Frontal cortex (tissue), 4 donors: ENCODE data around the gene ADGRD1. TPM values are rescaled to one million over a fixed set of nuclear protein-coding genes. Genes with fewer than 3 reads are reported as not detected.

Experiments used
- DNase-seq, 2 donors: peaks; one replicate each; pipeline ENCODE4 v3.0.0; 2012; ENCODE audit warnings: low spot score in 2 of 2
- FAIRE-seq: peaks from 2 replicates; lab custom pipeline; 2012; peaks lifted over from hg19 to GRCh38; lab: Jason Lieb, UNC
- total RNA-seq: library from RNA; depleted of rRNA; stranded (reverse); fragments of >200 nt; gene quantifications from one replicate; pipeline ENCODE4 v1.2.3, GENCODE V29; 2014
- donor health status: control.
- donor health status: control.
- donor health status: control.

The ADGRD1 gene
- total RNA-seq, 1 donor from 2014 or later, result 4.5 TPM

DNA sequence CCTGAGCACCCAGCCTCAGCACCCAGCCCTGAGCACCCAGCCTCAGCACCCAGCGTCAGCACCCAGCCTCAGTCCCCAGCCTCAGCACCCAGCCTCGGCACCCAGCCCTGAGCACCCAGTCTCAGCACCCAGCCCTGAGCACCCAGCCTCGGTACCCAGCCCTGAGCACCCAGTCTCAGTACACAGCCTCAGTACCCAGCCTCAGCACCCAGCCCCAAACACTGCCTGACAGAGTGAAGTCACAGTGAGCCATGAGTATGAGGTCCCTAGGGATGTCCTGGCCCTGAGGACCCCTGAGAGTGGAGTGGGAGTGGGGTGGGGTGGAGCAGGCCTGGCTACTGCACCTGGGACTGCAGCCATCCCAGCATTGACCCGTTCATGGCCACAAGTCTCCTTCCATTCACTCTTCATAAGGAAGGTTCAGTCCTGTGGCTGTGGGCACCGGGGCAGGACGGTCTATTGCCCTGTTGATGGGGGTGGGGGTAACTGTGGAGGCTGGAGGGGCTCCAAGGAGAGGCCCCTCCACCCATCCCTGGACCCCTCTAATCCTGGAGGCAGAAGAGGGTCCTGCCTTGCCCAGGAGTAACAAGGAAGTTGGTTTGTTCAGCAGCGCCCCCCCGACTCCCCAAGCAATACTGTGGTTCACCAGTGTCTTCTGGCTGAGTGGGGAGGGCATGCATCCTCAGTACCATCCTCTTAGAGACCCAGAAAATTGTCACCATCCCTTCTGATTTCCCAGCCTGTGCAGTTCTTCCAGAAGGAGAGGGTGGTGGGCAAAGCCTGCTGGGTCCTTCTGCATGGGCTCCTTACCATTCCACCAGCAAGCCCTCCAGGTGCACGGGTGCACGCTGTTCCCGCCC, 140.5 kb downstream of the ADGRD1 start:
- DNase-seq, result no peak

DNA sequence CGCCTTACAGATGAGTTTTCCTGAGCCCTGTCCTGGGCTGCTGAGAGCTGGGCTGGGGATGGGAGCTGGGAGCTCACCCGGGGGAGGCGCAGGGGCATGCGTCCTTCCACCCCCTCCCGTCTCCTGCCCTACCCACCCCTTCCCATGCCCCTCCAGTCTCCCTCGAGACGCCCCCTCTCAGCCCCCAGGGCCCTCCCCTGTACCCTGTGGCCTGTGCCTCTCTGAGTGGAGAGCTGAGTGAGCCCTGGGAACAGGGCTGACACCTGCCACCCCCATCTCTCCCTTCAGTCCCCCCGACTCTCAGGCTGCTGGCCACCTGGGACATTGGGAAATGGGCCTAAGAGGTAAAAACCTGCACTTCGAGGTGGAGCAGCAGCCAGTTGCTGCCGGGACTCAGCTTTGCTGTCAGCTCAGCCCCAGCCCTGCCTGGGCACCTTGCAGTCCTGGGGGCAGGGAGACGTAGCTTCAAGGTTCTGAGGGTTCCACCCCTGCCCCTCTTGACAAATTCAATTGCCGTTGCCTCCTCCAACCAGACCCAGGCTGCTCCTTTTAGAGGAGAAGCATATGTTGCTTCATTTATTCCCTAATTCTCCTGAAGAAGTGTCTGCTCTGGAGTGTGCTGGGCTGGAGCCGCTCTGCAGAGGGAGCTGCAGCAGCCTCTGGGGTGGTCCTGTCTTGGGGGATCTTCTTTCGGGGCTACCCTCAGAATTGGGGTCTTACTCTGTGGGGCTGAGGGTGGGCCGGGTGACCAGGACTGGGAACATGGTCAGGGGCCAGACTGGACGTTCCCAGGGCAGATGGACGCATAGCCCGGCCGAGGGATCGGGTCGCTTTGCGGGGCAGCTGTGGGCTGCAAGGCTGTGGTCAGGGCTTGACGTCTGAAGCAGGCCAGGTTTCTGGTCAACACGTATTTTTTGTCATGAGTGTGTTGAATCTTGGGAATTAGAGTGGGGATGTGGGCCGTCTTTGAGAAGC, 141.4 kb downstream of the ADGRD1 start:
- FAIRE-seq, result no peak
- DNase-seq, result no peak

More for the DNA sequence above, 140.5 kb downstream of the ADGRD1 start:
- no peak for FAIRE-seq

DNA sequence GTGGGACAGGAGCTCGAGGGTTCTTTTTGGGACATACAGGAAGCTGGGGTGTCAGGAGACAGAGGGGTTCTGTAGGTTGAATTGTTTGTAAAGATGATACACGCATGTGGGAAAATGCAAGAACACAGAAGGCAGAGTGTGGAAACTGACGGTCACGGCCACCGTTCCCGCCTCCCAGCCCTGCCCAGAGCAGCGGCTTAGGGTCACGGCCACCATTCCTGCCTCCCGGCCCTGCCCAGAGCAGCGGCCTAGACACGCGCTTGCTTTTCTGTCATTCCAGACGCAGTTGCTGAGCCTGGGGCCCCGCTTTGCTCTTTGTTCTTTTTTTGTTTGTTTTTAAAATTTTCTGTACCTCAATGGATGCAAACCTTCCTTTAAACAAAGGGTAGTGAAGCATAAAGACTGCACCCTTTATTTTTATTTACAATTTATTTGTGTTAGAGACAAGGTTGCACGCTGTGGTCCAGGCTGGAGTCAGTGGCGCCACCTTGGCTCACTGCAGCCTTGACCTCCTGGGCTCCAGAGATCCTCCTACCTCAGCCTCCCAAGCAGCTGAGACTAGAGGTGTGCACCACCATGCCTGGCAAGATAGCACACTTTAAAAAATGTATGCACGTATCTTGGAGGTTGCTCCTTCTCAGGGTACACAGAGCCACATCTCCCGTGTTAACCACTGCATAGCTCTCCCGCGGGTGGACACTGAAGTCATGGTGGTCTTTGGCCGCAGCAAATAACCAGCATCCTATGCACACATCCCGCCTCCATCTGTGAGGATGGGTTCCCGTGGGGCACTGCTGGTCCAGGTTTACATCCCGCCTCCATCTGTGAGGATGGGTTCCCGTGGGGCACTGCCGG, 142.3 kb downstream of the ADGRD1 start:
- DNase-seq (no peak), FAIRE-seq (no peak)

- DNase-seq (no peak), FAIRE-seq (no peak)
Observed at GRCh38 chr12:131096681-131097181, 143.0 kb downstream of the ADGRD1 start.

- FAIRE-seq (no peak), DNase-seq (peak in 1 of 2 donors; percentile 39)
Observed at GRCh38 chr12:131097202-131098177, 143.8 kb downstream of the ADGRD1 start.

GRCh38 chr12:131098178-131098981, 144.7 kb downstream of the ADGRD1 start:
- no peak for FAIRE-seq

GRCh38 chr12:131100031-131100674, 146.4 kb downstream of the ADGRD1 start:
- FAIRE-seq (no peak), DNase-seq (no peak)

More at GRCh38 chr12:131098178-131098981, 144.7 kb downstream of the ADGRD1 start:
- DNase-seq, result no peak

DNA sequence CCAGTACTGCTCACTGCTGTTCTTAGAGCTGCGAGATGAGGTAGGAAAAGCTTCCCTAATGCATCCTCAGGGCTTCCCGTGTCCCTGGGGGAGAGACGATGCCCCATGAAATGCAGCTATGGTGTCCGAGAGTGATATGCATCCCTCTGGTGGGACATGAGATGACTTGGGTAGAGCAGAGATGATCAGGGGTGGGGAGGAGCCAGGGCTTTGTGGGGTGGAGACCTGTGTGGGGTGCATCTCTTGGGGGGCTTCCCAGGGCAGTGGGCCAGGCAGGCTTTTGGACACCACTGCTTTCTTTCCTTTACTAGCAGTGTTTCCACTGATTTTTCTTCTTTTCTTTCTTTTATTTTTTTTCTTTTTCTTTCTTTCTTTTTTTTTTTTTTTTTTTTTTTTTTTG, 147.3 kb downstream of the ADGRD1 start:
- FAIRE-seq (no peak), DNase-seq (no peak)

GRCh38 chr12:131101703-131102492, 148.2 kb downstream of the ADGRD1 start:
- DNase-seq (no peak), FAIRE-seq (no peak)

DNA sequence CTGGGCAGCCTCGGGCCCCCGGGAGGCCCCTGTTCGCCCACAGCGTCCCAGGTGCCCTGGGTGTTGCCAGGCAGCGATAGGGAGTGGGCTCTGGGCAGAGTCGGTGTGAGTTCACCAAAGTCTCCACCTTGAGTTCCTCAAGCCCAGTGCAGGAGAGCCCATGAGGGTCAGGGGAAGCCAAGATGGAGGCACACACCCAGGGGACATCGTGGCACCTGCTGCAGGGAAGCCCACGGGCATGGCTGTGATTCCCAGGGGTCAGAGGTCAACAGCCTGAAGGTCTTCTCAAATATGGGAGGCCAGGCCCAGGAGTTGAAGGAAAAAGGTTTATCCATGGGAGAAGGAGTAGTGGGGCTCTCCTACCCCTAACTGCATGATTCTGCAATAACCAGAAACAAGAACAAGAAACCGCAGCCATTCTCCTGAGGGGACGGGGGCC, 148.8 kb downstream of the ADGRD1 start:
- FAIRE-seq (no peak), DNase-seq (no peak)

DNA sequence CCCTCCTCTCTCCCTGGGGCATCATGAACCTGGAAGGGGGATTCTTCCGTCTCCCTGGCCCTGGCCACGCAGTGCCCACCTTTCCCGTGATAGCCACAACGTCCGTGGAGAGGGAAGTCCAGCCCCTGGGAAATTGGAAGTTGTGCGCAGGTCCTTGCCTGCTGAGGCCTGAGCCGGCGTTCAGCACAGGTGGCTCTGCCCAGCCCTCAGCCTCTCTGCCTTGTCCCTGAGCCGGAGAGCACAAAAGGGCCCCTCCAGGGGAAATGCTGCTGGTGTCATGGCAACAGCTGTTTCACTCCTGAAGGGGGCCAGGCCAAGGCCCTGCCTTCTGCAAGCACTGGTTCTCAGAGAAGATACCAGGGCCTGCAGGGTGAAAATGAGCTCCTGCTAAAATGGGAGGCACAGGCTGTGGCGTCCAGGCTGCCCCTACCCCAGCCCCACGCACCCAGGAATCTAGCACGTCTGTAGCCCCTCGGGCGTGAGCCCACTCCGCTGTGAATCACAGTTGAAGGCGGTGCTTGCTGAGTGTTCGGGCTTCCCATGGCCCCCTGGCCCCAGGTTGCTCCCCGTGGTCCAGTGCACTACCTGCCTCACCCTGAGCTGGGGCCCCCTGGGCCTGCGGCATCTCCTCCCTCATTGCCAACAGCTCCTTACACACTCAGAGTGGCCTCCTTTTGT, 149.4 kb downstream of the ADGRD1 start:
- no peak for DNase-seq

DNA sequence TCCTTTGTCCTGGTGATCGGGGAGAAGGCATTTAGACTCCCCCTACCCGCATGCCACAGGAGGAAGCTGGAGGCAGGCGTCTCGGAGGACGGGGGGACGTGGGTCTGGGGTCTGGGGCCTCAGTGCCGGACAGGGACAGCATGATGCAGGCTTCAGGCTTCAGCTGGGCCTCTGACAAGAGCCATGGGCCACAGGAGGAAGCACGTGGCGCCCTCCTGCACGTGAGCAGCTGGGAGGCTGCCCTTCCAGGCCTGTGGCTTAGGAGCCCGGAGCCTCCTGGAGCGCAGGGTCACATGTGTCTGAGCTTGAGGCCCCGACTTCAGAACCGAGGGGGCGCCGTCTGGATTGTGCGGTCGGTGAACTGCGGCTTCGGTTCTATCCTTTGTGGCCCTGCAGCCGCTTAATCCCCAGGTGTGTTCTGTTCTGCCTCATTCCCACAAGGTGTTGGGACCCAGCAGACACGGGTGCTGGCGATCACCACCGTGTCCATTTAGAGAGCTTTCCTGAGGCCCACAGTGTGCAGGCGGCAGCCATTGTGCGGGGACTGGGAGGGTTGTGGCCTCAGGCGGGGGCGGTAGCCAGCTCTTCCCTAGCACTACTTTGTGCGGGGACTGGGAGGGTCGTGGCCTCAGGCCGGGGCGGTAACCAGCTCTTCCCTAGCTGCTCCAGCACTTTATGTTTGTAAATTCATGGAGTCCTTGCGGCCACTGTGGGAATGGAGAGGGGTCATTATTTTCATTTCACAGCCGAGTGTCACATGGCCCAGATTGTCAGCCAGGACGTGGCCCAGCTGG, 150.2 kb downstream of the ADGRD1 start:
- FAIRE-seq (no peak), DNase-seq (no peak)

More for the DNA sequence above, 149.4 kb downstream of the ADGRD1 start:
- no peak for FAIRE-seq

DNA sequence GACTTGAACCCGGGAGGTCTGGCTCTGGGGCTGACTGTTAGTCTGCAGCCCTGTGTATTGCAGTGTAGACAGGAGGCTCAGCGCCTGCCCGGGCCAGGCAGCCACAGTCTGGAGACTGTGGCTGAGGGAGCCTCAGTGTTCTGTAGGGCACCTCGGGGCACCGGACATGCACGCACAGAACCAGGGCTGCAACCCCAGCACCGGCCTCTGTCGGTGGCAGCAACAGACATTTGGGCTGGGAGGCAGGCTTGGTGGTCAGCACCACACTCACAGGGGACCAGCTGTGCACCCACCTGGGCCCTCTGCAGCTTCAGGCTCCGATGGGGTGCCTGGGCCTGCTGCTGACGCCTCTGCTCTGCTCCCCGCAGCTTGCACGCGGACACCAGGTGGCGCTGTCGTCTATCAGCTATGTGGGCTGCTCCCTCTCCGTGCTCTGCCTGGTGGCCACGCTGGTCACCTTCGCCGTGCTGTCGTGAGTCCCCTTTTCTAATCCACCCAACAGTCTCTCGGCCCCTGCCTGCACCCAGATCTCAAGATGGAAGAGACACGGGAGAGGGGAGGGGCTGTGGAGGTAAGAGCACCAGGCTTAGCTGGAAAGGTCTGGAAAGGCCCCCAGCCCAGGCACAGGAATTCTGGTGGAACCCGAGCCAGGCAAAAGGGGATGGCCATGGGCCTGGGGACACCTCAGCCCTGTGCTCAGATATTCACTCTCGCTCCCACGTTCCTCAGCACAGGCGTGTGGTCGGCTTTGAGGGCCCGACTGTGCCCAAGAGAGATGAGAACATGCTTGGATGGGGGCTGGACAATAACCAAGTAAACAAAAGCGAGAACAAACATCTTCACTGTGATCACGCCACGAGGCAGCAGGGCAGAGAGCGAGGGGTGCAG, 151.0 kb downstream of the ADGRD1 start:
- FAIRE-seq (no peak), DNase-seq (peak; percentile 73 to 84)

- DNase-seq (no peak), FAIRE-seq (no peak)
Observed at GRCh38 chr12:131105351-131105735, 151.6 kb downstream of the ADGRD1 start.
